Measurements from ENCODE around the gene BTLA. TPM values are rescaled to one million over a fixed set of nuclear protein-coding genes. Genes with fewer than 3 reads are reported as not detected.
"Not testable (repeated sequence)": the region's sequence is repeated elsewhere in the genome, so short reads cannot be mapped to it uniquely, and the experiment has no call there.

The BTLA gene
- total RNA-seq, 1 donor from 2014 or later: not detected

DNA sequence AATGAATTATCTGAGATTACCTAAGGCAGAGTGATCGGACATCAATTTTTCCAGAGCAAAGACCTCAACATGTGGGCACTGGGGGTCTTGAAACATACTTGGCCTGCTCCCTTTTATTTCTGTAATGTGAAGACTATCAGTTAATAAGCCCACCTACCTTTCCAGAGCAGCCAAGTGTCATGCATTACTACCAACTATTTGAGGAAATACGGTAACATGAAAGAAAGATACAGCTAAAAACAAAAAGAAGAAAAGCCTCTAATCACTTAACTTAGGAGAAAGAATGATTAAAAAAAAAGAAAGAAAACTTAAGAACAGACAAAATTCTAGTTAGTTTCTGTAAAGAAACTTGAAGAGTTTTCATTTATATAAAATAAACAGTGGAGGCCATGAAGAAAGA lies 73.9 kb downstream of the BTLA start:
- Mint-ChIP-seq H3K4me3 (no peak overlapping the region), H3K27ac (ENCODE audit: unreplicated experiment) (no peak overlapping the region), H3K9me3 (peaks cover 18% of the 10 kb centered on the region), H3K4me1 (no peaks in the 10 kb centered on the region), H3K27me3 (ENCODE audit: low read depth) (peaks cover 29% of the 10 kb centered on the region), H3K36me3 (ENCODE audit: low read depth) (peaks cover 9% of the 10 kb centered on the region)
- no peak for TF ChIP-seq CTCF (conservative IDR thresholded peaks at IDR 0.05)
- no peak for DNase-seq (ENCODE audit: low read depth, low spot score)

DNA sequence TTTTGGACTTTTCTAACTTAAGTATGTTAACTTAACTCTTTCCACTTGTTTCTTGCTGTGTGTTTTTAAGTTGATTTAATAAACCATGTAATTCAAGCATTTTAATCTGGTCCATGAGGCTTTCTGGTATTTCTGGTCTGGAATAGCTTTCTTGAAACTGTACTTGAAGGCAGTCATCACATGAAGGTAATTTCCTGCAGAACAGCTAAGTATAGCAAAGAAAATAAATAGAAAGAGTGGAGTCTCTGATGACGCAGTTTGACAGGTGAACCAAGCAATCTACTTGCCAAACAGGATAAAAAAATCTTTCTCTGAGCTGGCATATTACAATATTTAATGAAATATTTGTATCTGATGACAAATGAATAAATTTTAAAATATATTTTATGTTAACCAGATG lies 74.9 kb downstream of the BTLA start:
- no peak for TF ChIP-seq CTCF (conservative IDR thresholded peaks at IDR 0.05)
- no peak overlapping the region for H3K4me3 Mint-ChIP-seq
- peaks cover 29% of the 10 kb centered on the region for H3K27me3 Mint-ChIP-seq (ENCODE audit: low read depth)
- peaks cover 15% of the 10 kb centered on the region for H3K9me3 Mint-ChIP-seq
- H3K36me3 Mint-ChIP-seq (ENCODE audit: low read depth): peaks cover 6% of the 10 kb centered on the region
- H3K27ac Mint-ChIP-seq (ENCODE audit: unreplicated experiment): no peak overlapping the region
- H3K4me1 Mint-ChIP-seq: no peaks in the 10 kb centered on the region
- DNase-seq (ENCODE audit: low read depth, low spot score): no peak

DNA sequence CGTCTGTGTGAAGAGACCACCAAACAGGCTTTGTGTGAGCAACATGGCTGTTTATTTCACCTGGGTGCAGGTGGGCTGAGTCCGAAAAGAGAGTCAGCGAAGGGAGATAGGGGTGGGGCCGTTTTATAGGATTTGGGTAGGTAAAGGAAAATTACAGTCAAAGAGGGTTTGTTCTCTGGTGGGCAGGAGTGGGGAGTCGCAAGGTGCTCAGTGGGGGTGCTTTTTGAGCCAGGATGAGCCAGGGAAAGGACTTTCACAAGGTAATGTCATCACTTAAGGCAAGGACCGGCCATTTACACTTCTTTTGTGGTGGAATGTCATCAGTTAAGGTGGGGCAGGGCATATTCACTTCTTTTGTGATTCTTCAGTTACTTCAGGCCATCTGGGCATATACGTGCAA lies 76.4 kb downstream of the BTLA start:
- H3K27ac Mint-ChIP-seq (ENCODE audit: unreplicated experiment): peak overlapping the region; percentile 57
- not testable (repeated sequence) for H3K4me3 Mint-ChIP-seq, H3K4me1 Mint-ChIP-seq

DNA sequence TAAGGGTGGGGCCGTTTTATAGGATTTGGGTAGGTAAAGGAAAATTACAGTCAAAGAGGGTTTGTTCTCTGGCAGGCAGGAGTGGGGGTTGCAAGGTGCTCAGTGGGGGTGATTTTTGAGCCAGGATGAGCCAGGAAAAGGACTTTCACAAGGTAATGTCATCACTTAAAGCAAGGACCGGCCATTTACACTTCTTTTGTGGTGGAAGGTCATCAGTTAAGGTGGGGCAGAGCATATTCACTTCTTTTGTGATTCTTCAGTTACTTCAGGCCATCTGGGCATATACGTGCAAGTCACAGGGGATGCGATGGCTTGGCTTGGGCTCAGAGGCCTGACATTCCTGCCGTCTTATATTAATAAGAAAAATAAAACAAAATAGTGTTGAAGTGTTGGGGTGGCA lies 80.7 kb downstream of the BTLA start:
- not testable (repeated sequence) for H3K27ac Mint-ChIP-seq (ENCODE audit: unreplicated experiment)

More for the DNA sequence above, 76.4 kb downstream of the BTLA start:
- not testable (repeated sequence) for H3K36me3 Mint-ChIP-seq (ENCODE audit: low read depth); DNase-seq (ENCODE audit: low read depth, low spot score)
- Mint-ChIP-seq H3K27me3 (ENCODE audit: low read depth) (peaks cover 34% of the 10 kb centered on the region), H3K9me3 (peaks cover 13% of the 10 kb centered on the region)

DNA sequence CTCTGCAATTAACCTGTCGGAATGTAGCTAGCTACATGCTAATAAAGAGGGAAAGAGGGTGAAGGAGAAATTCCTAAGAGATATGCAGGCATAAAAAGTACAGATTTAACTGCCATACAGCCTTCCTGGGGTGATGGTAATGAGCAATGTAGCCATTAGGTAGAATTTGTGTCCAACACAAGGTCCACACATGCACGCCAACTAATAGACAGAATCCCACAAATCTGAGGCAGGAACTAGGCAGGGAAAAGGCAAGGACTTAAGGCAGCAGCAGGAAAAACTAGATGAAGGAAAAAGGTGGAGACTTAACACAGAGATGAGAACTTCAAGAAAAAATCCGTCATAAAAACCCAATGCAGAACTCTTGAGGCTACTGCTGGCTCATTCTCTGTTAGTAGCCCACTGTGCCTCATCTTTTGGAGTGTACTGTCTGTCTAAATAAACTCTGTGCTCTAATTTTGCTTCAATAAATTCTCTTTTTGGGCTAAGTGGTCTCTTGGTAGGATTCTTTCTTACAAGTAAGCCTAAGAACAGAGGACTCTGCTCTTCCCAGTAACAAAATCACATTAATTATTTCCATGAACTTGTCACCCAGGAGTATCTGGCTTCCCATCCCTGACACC lies 81.5 kb downstream of the BTLA start:
- peaks cover 29% of the 10 kb centered on the region for H3K27me3 Mint-ChIP-seq (ENCODE audit: low read depth)
- peaks cover 6% of the 10 kb centered on the region for H3K36me3 Mint-ChIP-seq (ENCODE audit: low read depth)
- peaks cover 10% of the 10 kb centered on the region for H3K9me3 Mint-ChIP-seq
- H3K4me1 Mint-ChIP-seq: no peaks in the 10 kb centered on the region
- TF ChIP-seq CTCF (conservative IDR thresholded peaks at IDR 0.05): no peak
- H3K27ac Mint-ChIP-seq (ENCODE audit: unreplicated experiment): no peak overlapping the region
- H3K4me3 Mint-ChIP-seq: no peak overlapping the region
- no peak for DNase-seq (ENCODE audit: low read depth, low spot score)

More for the DNA sequence above, 80.7 kb downstream of the BTLA start:
- not testable (repeated sequence) for H3K9me3 Mint-ChIP-seq; H3K4me1 Mint-ChIP-seq; H3K4me3 Mint-ChIP-seq; DNase-seq (ENCODE audit: low read depth, low spot score); H3K36me3 Mint-ChIP-seq (ENCODE audit: low read depth)
- H3K27me3 Mint-ChIP-seq (ENCODE audit: low read depth): peaks cover 34% of the 10 kb centered on the region

DNA sequence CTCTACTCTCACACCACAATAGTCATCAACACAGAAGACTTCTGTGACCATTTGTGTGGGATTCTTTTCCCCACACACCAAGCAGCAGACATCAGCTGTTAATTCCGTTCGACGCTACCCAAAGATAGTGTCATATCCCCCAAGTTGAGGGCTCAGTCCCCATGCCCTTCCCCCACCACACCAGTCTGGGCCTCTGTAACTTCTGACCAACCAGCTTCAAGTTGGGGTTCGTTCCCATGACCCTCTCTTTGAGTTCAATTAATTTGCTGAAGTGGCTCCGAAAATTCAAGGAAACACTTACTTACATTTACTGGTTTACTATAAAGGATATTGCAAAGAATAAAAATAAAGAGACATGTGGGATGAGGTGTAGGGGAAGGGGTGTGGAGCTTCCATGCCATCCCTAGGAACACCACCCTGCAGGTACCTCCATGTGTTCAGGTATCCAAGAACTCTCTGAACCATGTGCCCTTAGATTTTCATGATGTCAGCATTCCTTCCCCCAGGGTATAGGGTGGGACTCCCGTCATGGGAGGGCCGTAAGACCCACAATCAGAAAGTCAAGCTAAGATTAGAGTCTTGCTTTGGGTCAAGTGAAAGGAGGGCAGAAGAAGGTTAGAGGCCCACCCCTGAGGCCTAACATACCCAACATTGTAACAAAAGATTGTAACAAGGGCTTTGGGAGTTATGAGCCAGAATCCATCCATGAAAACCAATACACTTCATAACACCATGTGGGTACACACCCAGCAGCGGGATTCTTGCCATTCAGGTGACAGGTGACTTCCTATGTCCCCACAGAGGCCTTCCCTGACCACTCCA lies 82.7 kb downstream of the BTLA start:
- no peak for TF ChIP-seq CTCF (conservative IDR thresholded peaks at IDR 0.05)
- Mint-ChIP-seq H3K27me3 (ENCODE audit: low read depth) (peaks cover 18% of the 10 kb centered on the region), H3K9me3 (peaks cover 10% of the 10 kb centered on the region), H3K36me3 (ENCODE audit: low read depth) (peaks cover 5% of the 10 kb centered on the region), H3K4me1 (no peaks in the 10 kb centered on the region), H3K27ac (ENCODE audit: unreplicated experiment) (no peak overlapping the region), H3K4me3 (no peak overlapping the region)
- DNase-seq (ENCODE audit: low read depth, low spot score): no peak

All from neural crest cell (in vitro differentiated cells).